K562 (cell line): ENCODE data around the gene SIDT2. TPM values are rescaled to one million over a fixed set of nuclear protein-coding genes. Genes with fewer than 3 reads are reported as not detected.

Experiments
- CEBPG ChIP-seq, 3 experiments: fragments of 200-800 bp in 1 of 3; sonication (Bioruptor generic) in 1 of 3; sonication (generic) in 1 of 3; formaldehyde crosslinking in 1 of 3; IDR thresholded peaks in 2 of 3; conservative IDR thresholded peaks in 1 of 3; 2 replicates each; pipeline versions ENCODE4 v1.6.1 to v1.8.0; 2016 to 2022; ENCODE audit warnings: missing compliant biosample characterization in 2 of 3, missing genetic modification characterization in 2 of 3, mild to moderate bottlenecking in 1 of 3, missing genetic modification reagents in 1 of 3
- CREBBP ChIP-seq: IDR thresholded peaks from one replicate; pipeline ENCODE4 v1.6.1; 2012; ENCODE audit warnings: low read depth, mild to moderate bottlenecking, control low read depth, inconsistent platforms, low read length
- DPF2 ChIP-seq: fragments of 450-650 bp; IDR thresholded peaks from 2 replicates; pipeline ENCODE4 v1.6.1; 2016
- ELF2 ChIP-seq: fragments of 250-450 bp; sonication (Bioruptor Pico); IDR thresholded peaks from 2 replicates; pipeline ENCODE4 v1.5.0; 2021; ENCODE audit warnings: mild to moderate bottlenecking
- LEF1 ChIP-seq: fragments of 450-650 bp; IDR thresholded peaks from 2 replicates; pipeline ENCODE4 v1.6.1; 2016; ENCODE audit warnings: mild to moderate bottlenecking
- MTA2 ChIP-seq: fragments of 450-650 bp; IDR thresholded peaks from 2 replicates; pipeline ENCODE4 v1.6.1; 2016; ENCODE audit warnings: low read depth
- PML ChIP-seq: IDR thresholded peaks from 2 replicates; pipeline ENCODE4 v1.6.1; 2012; ENCODE audit warnings: low read length, inconsistent platforms
- RUNX1 ChIP-seq: sonication (generic); IDR thresholded peaks from 2 replicates; pipeline ENCODE4 v1.6.1; 2016; ENCODE audit warnings: antibody characterized with exemption, low read depth
- SMAD4 ChIP-seq: fragments of 250-450 bp; sonication (Bioruptor Pico); conservative IDR thresholded peaks from 2 replicates; pipeline ENCODE4 v1.8.0; 2021; ENCODE audit warnings: inconsistent platforms, mild to moderate bottlenecking, moderate library complexity
- ZFX ChIP-seq: sonication (generic); formaldehyde crosslinking; IDR thresholded peaks from 2 replicates; pipeline ENCODE4 v1.8.0; 2022; ENCODE audit warnings: mild to moderate bottlenecking, missing genetic modification reagents, moderate library complexity
- ZNF76 ChIP-seq: fragments of 250-450 bp; sonication (Bioruptor Pico); IDR thresholded peaks from 2 replicates; pipeline ENCODE4 v1.4.0; 2020; ENCODE audit warnings: mild to moderate bottlenecking, moderate library complexity, borderline replicate concordance
- ZNF77 ChIP-seq: fragments of 250-450 bp; sonication (Bioruptor Pico); IDR thresholded peaks from 2 replicates; pipeline ENCODE4 v1.5.0; 2020
- polyA plus RNA-seq, 8 experiments: library from polyadenylated mRNA; depleted of rRNA in 4 of 8; stranded (reverse) in 5 of 8; unstranded in 3 of 8; fragments of >200 nt; fragmentation: Nextera tagmentation in 2 of 8; fragmentation: Illumina TruSeq in 1 of 8; extraction: Ambion mirVana in 2 of 8; extraction: Trizol in 1 of 8; gene quantifications; 2 replicates each; pipeline versions ENCODE4 v1.2.1 to v1.2.3, GENCODE V29; 2011 to 2014; ENCODE audit warnings: inconsistent platforms in 1 of 8, missing spikeins in 1 of 8
- total RNA-seq, 7 experiments: library from RNA; depleted of rRNA in 6 of 7; stranded (reverse); fragments of >200 nt in 6 of 7; fragmentation: Illumina TruSeq in 2 of 7; extraction: Trizol in 2 of 7; gene quantifications; 2 replicates each; pipeline versions ENCODE4 v1.2.1 to v1.2.3, GENCODE V29; 2011 to 2021; ENCODE audit warnings: low replicate concordance in 1 of 7
- TF ChIP-seq, protein P1 (sequence below), 2 experiments: fragments of 150-350 bp in 1 of 2; IDR thresholded peaks; 2 replicates each; pipeline ENCODE4 v1.6.1; 2012 to 2016; ENCODE audit warnings: low read depth in 2 of 2, low read length in 2 of 2, mild to moderate bottlenecking in 1 of 2, moderate library complexity in 1 of 2
- TF ChIP-seq, protein P2 (sequence below): fragments of 250-450 bp; sonication (Bioruptor Pico); IDR thresholded peaks from 2 replicates; pipeline ENCODE4 v1.9.0; 2021; ENCODE audit warnings: mild to moderate bottlenecking
- TF ChIP-seq, protein P3 (sequence below), 2 experiments: fragments of 450-650 bp in 1 of 2; IDR thresholded peaks; 2 replicates each; pipeline ENCODE4 v1.6.1; 2011 to 2017; ENCODE audit warnings: low read depth in 2 of 2, antibody characterized with exemption in 1 of 2, borderline replicate concordance in 1 of 2, low read length in 1 of 2, mild to moderate bottlenecking in 1 of 2, mixed read lengths in 1 of 2; ENCODE audit not compliant: control insufficient read depth in 1 of 2
- TF ChIP-seq, protein P4 (sequence below): fragments of 200-800 bp; sonication (Bioruptor generic); IDR thresholded peaks from 2 replicates; pipeline ENCODE4 v1.6.1; 2016; ENCODE audit warnings: missing genetic modification characterization, missing compliant biosample characterization

Gene SIDT2
- total and polyA plus RNA-seq, 9 of the 15 experiments (the other 6 are each of a cell fraction or from before 2014, with no cell fraction given), result 2.4 to 20.2 (median 6.5) TPM

DNA sequence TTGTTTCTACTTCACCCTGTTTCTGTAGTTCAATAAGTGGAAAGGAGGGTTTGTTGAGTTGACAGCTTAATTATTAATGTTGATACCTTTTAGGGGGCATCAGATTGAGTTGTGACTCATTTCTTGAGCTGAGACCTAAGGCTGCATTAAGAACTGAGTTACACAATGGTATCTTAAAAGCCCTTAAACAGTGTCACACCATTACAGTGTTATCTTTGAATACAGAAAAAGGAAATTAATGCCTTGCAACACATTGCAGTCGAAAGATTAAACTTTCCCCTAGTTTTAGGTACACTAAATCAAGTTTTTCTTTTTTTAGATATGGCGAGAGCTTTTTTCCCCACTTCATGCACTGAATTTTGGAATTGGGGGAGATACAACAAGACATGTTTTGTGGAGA, 17.7 kb upstream of the SIDT2 start (continued):
- TF ChIP-seq ELF2 (CRISPR knock-in tag), result no peak
- TF ChIP-seq ZNF76 (CRISPR knock-in tag), result no peak
- TF ChIP-seq ZFX (CRISPR knock-in tag), result no peak
- TF ChIP-seq LEF1, result 0 out of 2 replicates have a peak, but pooled peaks have one; percentile 25
- TF ChIP-seq, protein P1, sequence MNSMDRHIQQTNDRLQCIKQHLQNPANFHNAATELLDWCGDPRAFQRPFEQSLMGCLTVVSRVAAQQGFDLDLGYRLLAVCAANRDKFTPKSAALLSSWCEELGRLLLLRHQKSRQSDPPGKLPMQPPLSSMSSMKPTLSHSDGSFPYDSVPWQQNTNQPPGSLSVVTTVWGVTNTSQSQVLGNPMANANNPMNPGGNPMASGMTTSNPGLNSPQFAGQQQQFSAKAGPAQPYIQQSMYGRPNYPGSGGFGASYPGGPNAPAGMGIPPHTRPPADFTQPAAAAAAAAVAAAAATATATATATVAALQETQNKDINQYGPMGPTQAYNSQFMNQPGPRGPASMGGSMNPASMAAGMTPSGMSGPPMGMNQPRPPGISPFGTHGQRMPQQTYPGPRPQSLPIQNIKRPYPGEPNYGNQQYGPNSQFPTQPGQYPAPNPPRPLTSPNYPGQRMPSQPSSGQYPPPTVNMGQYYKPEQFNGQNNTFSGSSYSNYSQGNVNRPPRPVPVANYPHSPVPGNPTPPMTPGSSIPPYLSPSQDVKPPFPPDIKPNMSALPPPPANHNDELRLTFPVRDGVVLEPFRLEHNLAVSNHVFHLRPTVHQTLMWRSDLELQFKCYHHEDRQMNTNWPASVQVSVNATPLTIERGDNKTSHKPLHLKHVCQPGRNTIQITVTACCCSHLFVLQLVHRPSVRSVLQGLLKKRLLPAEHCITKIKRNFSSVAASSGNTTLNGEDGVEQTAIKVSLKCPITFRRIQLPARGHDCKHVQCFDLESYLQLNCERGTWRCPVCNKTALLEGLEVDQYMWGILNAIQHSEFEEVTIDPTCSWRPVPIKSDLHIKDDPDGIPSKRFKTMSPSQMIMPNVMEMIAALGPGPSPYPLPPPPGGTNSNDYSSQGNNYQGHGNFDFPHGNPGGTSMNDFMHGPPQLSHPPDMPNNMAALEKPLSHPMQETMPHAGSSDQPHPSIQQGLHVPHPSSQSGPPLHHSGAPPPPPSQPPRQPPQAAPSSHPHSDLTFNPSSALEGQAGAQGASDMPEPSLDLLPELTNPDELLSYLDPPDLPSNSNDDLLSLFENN (IDR thresholded peaks at IDR 0.05; ENCODE audit: low read depth in 2 of 2, low read length in 2 of 2), result 0 out of 4 replicates have a peak, but pooled peaks of 1 of the 2 experiments have one; percentile 38
- TF ChIP-seq, protein P2, sequence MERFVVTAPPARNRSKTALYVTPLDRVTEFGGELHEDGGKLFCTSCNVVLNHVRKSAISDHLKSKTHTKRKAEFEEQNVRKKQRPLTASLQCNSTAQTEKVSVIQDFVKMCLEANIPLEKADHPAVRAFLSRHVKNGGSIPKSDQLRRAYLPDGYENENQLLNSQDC, result no peak
- no peak for TF ChIP-seq RUNX1
- TF ChIP-seq, protein P3, sequence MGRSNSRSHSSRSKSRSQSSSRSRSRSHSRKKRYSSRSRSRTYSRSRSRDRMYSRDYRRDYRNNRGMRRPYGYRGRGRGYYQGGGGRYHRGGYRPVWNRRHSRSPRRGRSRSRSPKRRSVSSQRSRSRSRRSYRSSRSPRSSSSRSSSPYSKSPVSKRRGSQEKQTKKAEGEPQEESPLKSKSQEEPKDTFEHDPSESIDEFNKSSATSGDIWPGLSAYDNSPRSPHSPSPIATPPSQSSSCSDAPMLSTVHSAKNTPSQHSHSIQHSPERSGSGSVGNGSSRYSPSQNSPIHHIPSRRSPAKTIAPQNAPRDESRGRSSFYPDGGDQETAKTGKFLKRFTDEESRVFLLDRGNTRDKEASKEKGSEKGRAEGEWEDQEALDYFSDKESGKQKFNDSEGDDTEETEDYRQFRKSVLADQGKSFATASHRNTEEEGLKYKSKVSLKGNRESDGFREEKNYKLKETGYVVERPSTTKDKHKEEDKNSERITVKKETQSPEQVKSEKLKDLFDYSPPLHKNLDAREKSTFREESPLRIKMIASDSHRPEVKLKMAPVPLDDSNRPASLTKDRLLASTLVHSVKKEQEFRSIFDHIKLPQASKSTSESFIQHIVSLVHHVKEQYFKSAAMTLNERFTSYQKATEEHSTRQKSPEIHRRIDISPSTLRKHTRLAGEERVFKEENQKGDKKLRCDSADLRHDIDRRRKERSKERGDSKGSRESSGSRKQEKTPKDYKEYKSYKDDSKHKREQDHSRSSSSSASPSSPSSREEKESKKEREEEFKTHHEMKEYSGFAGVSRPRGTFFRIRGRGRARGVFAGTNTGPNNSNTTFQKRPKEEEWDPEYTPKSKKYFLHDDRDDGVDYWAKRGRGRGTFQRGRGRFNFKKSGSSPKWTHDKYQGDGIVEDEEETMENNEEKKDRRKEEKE (IDR thresholded peaks at IDR 0.05; ENCODE audit: borderline replicate concordance in 1 of 2, control insufficient read depth in 1 of 2, low read depth in 2 of 2, low read length in 1 of 2), result 0 out of 4 replicates have a peak, but pooled peaks of 1 of the 2 experiments have one; percentile 25
- peak; percentile 81 for TF ChIP-seq DPF2
- no peak for TF ChIP-seq ZNF77 (CRISPR knock-in tag)
- TF ChIP-seq MTA2, result peak; percentile 53
- peak; percentile 83 for TF ChIP-seq PML
- 0 out of 2 replicates have a peak, but pooled peaks have one; percentile 30 for TF ChIP-seq SMAD4
- TF ChIP-seq CREBBP, result no peak
- TF ChIP-seq CEBPG (CRISPR knock-in tag; IDR thresholded peaks at IDR 0.05), result peak; percentile 50; the same call in 1 of the 2 replicates
- peak in 1 of 2 experiments; percentile 61; a peak in 2 of 4 replicates for TF ChIP-seq CEBPG (tag; conservative IDR thresholded peaks at IDR 0.05 in 1 of 2, IDR thresholded peaks at IDR 0.05 in 1 of 2)
- TF ChIP-seq, protein P4, sequence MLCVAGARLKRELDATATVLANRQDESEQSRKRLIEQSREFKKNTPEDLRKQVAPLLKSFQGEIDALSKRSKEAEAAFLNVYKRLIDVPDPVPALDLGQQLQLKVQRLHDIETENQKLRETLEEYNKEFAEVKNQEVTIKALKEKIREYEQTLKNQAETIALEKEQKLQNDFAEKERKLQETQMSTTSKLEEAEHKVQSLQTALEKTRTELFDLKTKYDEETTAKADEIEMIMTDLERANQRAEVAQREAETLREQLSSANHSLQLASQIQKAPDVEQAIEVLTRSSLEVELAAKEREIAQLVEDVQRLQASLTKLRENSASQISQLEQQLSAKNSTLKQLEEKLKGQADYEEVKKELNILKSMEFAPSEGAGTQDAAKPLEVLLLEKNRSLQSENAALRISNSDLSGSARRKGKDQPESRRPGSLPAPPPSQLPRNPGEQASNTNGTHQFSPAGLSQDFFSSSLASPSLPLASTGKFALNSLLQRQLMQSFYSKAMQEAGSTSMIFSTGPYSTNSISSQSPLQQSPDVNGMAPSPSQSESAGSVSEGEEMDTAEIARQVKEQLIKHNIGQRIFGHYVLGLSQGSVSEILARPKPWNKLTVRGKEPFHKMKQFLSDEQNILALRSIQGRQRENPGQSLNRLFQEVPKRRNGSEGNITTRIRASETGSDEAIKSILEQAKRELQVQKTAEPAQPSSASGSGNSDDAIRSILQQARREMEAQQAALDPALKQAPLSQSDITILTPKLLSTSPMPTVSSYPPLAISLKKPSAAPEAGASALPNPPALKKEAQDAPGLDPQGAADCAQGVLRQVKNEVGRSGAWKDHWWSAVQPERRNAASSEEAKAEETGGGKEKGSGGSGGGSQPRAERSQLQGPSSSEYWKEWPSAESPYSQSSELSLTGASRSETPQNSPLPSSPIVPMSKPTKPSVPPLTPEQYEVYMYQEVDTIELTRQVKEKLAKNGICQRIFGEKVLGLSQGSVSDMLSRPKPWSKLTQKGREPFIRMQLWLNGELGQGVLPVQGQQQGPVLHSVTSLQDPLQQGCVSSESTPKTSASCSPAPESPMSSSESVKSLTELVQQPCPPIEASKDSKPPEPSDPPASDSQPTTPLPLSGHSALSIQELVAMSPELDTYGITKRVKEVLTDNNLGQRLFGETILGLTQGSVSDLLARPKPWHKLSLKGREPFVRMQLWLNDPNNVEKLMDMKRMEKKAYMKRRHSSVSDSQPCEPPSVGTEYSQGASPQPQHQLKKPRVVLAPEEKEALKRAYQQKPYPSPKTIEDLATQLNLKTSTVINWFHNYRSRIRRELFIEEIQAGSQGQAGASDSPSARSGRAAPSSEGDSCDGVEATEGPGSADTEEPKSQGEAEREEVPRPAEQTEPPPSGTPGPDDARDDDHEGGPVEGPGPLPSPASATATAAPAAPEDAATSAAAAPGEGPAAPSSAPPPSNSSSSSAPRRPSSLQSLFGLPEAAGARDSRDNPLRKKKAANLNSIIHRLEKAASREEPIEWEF (CRISPR knock-in tag), result no peak
